Activated CD8-positive, alpha-beta memory T cell treated with anti-CD3 and anti-CD28 coated beads, Interleukin-2, amount 10 ng/mL, durations not matched to agents 7 days and 5 days (primary cell): ENCODE results near the gene ZMIZ1. TPM values are rescaled to one million over a fixed set of nuclear protein-coding genes. Genes with fewer than 3 reads are reported as not detected.

Experiments used
- ATAC-seq: fragments of 150-1000 bp; cut with Tn5 transposase; one replicate; pipeline ENCODE4 v1.10.0; 2021; ENCODE audit warnings: moderate library complexity
- CTCF ChIA-PET: fragments of 350-600 bp; sonication (Branson Sonifier 250); formaldehyde crosslinking; loops from one replicate; lab custom pipeline; 2021; ENCODE audit warnings: antibody characterized with exemption; lab: Charles Lee
- DNase-seq: peaks from one replicate; pipeline ENCODE4 v3.0.0-alpha.2; 2020
- H3K27ac Mint-ChIP-seq: one replicate; pipeline ENCODE4 v1.8.0; 2021; ENCODE audit warnings: mild to moderate bottlenecking, mixed read lengths
- H3K27me3 Mint-ChIP-seq: one replicate; pipeline ENCODE4 v1.8.0; 2021; ENCODE audit warnings: mixed read lengths
- H3K36me3 Mint-ChIP-seq: one replicate; pipeline ENCODE4 v1.8.0; 2021; ENCODE audit warnings: mild to moderate bottlenecking, mixed read lengths
- H3K4me1 Mint-ChIP-seq: one replicate; pipeline ENCODE4 v1.8.0; 2021; ENCODE audit warnings: mixed read lengths
- H3K4me3 Mint-ChIP-seq: one replicate; pipeline ENCODE4 v1.8.0; 2021; ENCODE audit warnings: mild to moderate bottlenecking, moderate library complexity, mixed read lengths
- H3K9me3 Mint-ChIP-seq: one replicate; pipeline ENCODE4 v1.8.0; 2022; ENCODE audit warnings: low read depth, mixed read lengths
- total RNA-seq, 2 experiments: library from RNA; stranded (reverse); gene quantifications; one replicate each; pipeline ENCODE4 v1.2.3, GENCODE V29; 2021

Gene ZMIZ1
- total RNA-seq, 2 experiments from 2014 or later = 52.7 to 71.5 TPM

- CTCF ChIA-PET = no interaction called here
- H3K36me3 Mint-ChIP-seq = no peaks in the 10 kb centered on the region
- ATAC-seq (no peak), DNase-seq (no peak)
- no peaks in the 10 kb centered on the region for H3K4me1 Mint-ChIP-seq
- no peaks in the 10 kb centered on the region for H3K27me3 Mint-ChIP-seq
- H3K4me3 Mint-ChIP-seq = no peak overlapping the region
- H3K9me3 Mint-ChIP-seq = no peaks in the 10 kb centered on the region
- no peak overlapping the region for H3K27ac Mint-ChIP-seq
Measured at GRCh38 chr10:79229071-79229541, 160.3 kb downstream of the ZMIZ1 start.

DNA sequence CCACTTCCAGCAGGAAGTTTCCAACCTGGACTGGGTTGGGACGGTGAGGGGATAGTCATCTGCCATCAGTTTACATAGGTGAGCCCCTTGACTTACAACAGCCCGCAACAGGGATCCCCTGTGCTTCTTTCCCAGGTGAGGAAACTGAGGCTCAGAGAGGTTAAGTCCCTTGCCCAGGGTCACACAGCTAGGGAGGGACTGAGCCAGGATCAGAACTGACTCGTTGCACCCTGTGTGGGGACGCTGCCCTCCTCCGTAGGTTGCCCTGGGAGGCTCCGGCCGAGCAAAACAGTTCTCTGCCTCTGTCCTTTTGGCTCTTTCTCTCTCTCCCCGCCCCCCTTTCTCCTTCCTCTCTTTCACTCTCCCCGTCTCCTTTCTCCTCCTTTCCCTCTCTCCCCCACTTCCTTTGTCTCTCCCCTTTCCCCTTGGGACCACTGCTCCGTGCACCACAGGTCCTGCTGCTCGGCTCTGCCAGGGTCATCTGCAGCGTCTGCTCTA, 161.1 kb downstream of the ZMIZ1 start:
- CTCF ChIA-PET = no interaction called here
- no peak for ATAC-seq
- Mint-ChIP-seq H3K4me3 (no peak overlapping the region), H3K27ac (no peak overlapping the region), H3K27me3 (no peaks in the 10 kb centered on the region), H3K4me1 (no peaks in the 10 kb centered on the region), H3K36me3 (no peaks in the 10 kb centered on the region), H3K9me3 (no peaks in the 10 kb centered on the region)
- DNase-seq = no peak

DNA sequence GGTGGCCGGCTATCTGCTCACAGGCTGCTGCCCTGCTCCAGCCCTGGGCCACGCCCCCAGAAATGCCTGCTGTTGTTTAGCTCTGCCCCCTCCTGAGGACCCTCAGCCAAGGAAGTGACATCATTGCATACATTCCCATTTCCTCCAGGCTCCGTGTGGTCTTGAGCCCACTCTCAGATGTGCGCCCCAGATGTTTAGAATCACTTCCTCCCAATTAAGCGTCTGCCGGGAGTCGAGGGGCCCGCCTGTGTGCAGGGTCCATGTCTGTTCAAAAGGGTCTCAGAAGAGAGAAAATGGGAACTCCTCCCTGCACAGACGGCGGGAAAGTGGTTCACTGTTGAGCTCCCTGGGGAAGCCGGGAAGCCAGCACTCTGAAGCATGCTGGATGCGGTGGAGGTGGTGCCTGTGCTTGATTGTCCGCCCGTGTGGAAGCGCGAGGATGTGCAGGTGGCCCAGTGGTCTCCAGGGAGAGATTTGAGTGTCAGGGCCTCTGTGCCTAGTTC, 161.6 kb downstream of the ZMIZ1 start:
- no peaks in the 10 kb centered on the region for H3K4me1 Mint-ChIP-seq
- H3K27me3 Mint-ChIP-seq = no peaks in the 10 kb centered on the region
- no peak for ATAC-seq
- no peaks in the 10 kb centered on the region for H3K36me3 Mint-ChIP-seq
- CTCF ChIA-PET = no interaction called here
- H3K4me3 Mint-ChIP-seq = no peak overlapping the region
- no peak for DNase-seq
- H3K27ac Mint-ChIP-seq = no peak overlapping the region
- H3K9me3 Mint-ChIP-seq = no peaks in the 10 kb centered on the region

DNA sequence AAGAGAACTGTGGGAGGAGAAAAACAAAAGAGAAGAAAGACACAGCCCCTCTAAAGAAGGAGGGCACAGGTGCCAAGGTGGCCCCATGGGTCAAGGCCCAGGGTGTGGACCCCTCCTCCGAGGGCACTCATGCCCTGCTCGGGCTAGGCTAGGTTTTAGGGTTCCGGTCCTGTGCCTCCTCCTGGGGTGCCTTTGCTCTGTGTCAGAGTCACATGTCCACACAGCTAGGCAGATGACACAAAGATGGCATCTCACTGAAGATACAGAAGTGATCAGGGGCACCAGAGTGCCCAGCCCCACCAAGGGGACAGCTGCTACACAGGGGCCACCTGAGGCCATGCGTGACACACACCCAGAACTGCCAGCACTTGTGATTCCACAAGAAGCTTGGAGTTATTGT, 162.1 kb downstream of the ZMIZ1 start:
- no peak overlapping the region for H3K27ac Mint-ChIP-seq
- H3K9me3 Mint-ChIP-seq = no peaks in the 10 kb centered on the region
- H3K4me1 Mint-ChIP-seq = no peaks in the 10 kb centered on the region
- no peak for DNase-seq
- no peaks in the 10 kb centered on the region for H3K36me3 Mint-ChIP-seq
- no peak for ATAC-seq
- no peaks in the 10 kb centered on the region for H3K27me3 Mint-ChIP-seq
- CTCF ChIA-PET = interaction anchor here (0.6 kb wide), 1 partner anchor 237 kb away, joined by 4 read pairs; no protein-coding TSS in a partner anchor
- H3K4me3 Mint-ChIP-seq = no peak overlapping the region

DNA sequence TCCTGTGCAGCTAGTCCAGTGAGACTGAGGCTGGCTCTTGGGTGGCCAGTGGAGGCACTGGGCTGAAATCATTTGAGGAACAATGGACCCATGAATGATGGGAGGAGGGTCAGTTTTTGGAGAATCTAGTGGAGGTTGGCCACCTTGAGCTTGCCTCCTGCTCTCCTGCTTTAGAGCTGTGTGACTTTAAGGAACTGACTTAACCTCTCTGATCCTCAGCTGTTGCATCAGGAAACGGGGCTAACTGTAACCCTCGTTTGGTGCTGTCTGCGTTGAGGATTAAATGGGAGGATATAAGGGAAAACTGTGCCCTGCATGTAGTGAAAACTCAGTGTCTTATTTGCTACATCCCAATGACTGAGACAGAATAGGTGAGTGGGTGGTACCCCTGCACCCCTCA, 163.1 kb downstream of the ZMIZ1 start:
- H3K4me1 Mint-ChIP-seq = peaks cover 4% of the 10 kb centered on the region
- CTCF ChIA-PET = no interaction called here
- no peak overlapping the region for H3K4me3 Mint-ChIP-seq
- DNase-seq (no peak), ATAC-seq (no peak)
- H3K27ac Mint-ChIP-seq = no peak overlapping the region
- no peaks in the 10 kb centered on the region for H3K9me3 Mint-ChIP-seq
- no peaks in the 10 kb centered on the region for H3K27me3 Mint-ChIP-seq
- H3K36me3 Mint-ChIP-seq = no peaks in the 10 kb centered on the region

- H3K27ac Mint-ChIP-seq = no peak overlapping the region
- CTCF ChIA-PET = no interaction called here
- peaks cover 10% of the 10 kb centered on the region for H3K4me1 Mint-ChIP-seq
- H3K36me3 Mint-ChIP-seq = no peaks in the 10 kb centered on the region
- H3K9me3 Mint-ChIP-seq = no peaks in the 10 kb centered on the region
- H3K27me3 Mint-ChIP-seq = no peaks in the 10 kb centered on the region
- no peak for DNase-seq
- ATAC-seq = no peak
- no peak overlapping the region for H3K4me3 Mint-ChIP-seq
Measured at GRCh38 chr10:79232864-79233263, 164.1 kb downstream of the ZMIZ1 start.

- Mint-ChIP-seq H3K27me3 (no peaks in the 10 kb centered on the region), H3K36me3 (no peaks in the 10 kb centered on the region), H3K4me3 (no peak overlapping the region), H3K4me1 (peaks cover 12% of the 10 kb centered on the region), H3K27ac (no peak overlapping the region), H3K9me3 (no peaks in the 10 kb centered on the region)
- CTCF ChIA-PET = no interaction called here
- ATAC-seq (no peak), DNase-seq (no peak)
Measured at GRCh38 chr10:79234391-79235315, 165.9 kb downstream of the ZMIZ1 start.

GRCh38 chr10:79235765-79236432, 167.1 kb downstream of the ZMIZ1 start:
- CTCF ChIA-PET = interaction anchor here (0.7 kb wide), 1 partner anchor 48 kb away, joined by 3 read pairs; no protein-coding TSS in a partner anchor
- no peak for ATAC-seq

DNA sequence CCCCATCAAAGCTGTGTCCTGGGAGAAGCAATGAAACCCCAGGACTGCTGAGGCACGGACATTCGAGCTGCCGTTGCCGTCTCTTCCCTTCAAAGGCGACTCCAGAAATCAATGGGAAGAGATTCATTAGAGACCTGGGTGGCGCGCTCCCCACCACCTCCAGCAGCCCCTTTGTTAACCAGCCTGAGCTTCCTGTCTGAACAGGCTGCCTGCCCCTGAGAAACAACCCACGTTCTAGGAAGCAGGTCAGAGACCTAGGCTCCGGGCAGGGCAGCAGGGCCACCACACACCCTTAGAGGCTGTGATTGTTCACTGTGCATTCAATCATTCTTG, 167.6 kb downstream of the ZMIZ1 start:
- H3K4me1 Mint-ChIP-seq = peaks cover 21% of the 10 kb centered on the region
- no peak overlapping the region for H3K27ac Mint-ChIP-seq
- ATAC-seq (no peak), DNase-seq (no peak)
- H3K36me3 Mint-ChIP-seq = no peaks in the 10 kb centered on the region
- no peaks in the 10 kb centered on the region for H3K9me3 Mint-ChIP-seq
- CTCF ChIA-PET = interaction anchor here (0.7 kb wide), 1 partner anchor 47 kb away, joined by 3 read pairs; no protein-coding TSS in a partner anchor
- no peaks in the 10 kb centered on the region for H3K27me3 Mint-ChIP-seq
- H3K4me3 Mint-ChIP-seq = no peak overlapping the region

More at GRCh38 chr10:79235765-79236432, 167.1 kb downstream of the ZMIZ1 start:
- peaks cover 16% of the 10 kb centered on the region for H3K4me1 Mint-ChIP-seq
- no peaks in the 10 kb centered on the region for H3K9me3 Mint-ChIP-seq
- no peak overlapping the region for H3K4me3 Mint-ChIP-seq
- DNase-seq = no peak
- no peaks in the 10 kb centered on the region for H3K27me3 Mint-ChIP-seq
- no peaks in the 10 kb centered on the region for H3K36me3 Mint-ChIP-seq
- H3K27ac Mint-ChIP-seq = no peak overlapping the region

DNA sequence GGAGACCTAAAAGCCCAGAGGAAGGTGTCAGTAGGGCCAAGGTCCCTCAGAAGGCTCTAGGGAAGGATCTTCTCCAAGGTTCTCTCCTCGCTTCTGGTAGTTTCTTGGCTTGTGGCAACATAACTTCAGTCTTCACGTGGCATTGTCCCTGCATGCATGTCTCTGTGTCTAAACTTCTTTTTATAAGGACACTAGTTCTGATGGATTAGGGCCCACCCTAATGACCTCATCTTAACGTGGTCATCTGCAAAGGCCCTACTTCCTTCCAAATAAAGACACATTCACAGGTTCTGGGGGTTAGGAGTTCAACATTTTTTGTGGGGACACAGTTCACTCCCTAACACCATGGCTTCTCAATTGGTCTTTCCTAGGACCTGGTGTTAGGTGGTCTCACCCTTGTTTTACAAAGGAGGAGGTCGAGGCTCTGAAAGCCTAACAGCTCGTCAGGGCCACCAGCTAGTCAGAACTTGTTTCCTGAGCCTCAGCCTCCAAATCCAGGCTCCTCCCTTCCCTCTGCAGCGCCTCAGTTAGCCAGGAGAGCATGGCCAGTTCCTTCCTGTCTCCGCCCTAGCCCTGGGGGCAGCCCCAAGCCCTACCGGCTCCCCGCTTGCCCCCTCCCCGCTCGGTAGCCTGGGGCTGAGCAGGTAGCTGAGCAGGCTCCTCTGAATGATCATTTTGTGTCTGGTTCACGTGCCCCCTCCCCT, 168.8 kb downstream of the ZMIZ1 start:
- CTCF ChIA-PET = no interaction called here
- ATAC-seq (no peak), DNase-seq (no peak)
- H3K9me3 Mint-ChIP-seq = no peaks in the 10 kb centered on the region
- H3K4me1 Mint-ChIP-seq = peaks cover 28% of the 10 kb centered on the region
- H3K36me3 Mint-ChIP-seq = no peaks in the 10 kb centered on the region
- H3K27me3 Mint-ChIP-seq = no peaks in the 10 kb centered on the region
- no peak overlapping the region for H3K27ac Mint-ChIP-seq
- no peak overlapping the region for H3K4me3 Mint-ChIP-seq

GRCh38 chr10:79238158-79238520, 169.4 kb downstream of the ZMIZ1 start:
- H3K27me3 Mint-ChIP-seq = no peaks in the 10 kb centered on the region
- no peaks in the 10 kb centered on the region for H3K9me3 Mint-ChIP-seq
- peaks cover 28% of the 10 kb centered on the region for H3K4me1 Mint-ChIP-seq
- H3K4me3 Mint-ChIP-seq = no peak overlapping the region
- DNase-seq (no peak), ATAC-seq (no peak)
- no peaks in the 10 kb centered on the region for H3K36me3 Mint-ChIP-seq
- no peak overlapping the region for H3K27ac Mint-ChIP-seq
- CTCF ChIA-PET = interaction anchor here (0.5 to 1.1 kb wide), 2 partner anchors 43 to 412 kb away, joined by 3 to 4 read pairs; no protein-coding TSS in a partner anchor

DNA sequence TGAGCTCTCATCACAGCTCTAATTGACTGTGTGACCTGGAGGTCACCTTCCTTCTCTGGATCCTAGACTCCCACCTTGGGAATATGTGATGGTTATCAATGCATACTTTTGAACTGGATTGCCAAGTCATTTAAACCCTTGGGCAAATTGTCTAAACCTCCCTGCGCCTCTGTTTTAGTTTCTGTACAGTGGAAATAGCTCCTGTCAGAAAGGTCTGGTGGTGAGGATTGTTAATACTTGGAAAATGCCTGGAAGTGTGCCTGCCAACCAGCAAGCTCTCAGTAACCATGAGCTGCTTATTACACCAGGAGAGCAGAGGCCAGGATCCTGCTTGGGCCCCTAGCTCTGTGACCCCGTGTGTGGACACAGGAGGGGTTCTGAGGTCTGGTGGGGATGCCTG, 169.8 kb downstream of the ZMIZ1 start:
- Mint-ChIP-seq H3K4me1 (peaks cover 28% of the 10 kb centered on the region), H3K27ac (no peak overlapping the region), H3K4me3 (no peak overlapping the region), H3K9me3 (no peaks in the 10 kb centered on the region), H3K27me3 (no peaks in the 10 kb centered on the region), H3K36me3 (no peaks in the 10 kb centered on the region)
- ATAC-seq = no peak
- DNase-seq = no peak
- CTCF ChIA-PET = interaction anchor here (0.5 to 1.1 kb wide), 2 partner anchors 43 to 412 kb away, joined by 3 to 4 read pairs; no protein-coding TSS in a partner anchor

GRCh38 chr10:79239275-79239779, 170.6 kb downstream of the ZMIZ1 start:
- peaks cover 4% of the 10 kb centered on the region for H3K36me3 Mint-ChIP-seq
- no peak overlapping the region for H3K4me3 Mint-ChIP-seq
- peaks cover 33% of the 10 kb centered on the region for H3K4me1 Mint-ChIP-seq
- H3K27ac Mint-ChIP-seq = no peak overlapping the region
- CTCF ChIA-PET = interaction anchor here (1.1 kb wide), 1 partner anchor 44 kb away, joined by 4 read pairs; no protein-coding TSS in a partner anchor
- no peaks in the 10 kb centered on the region for H3K9me3 Mint-ChIP-seq
- DNase-seq (no peak), ATAC-seq (no peak)
- no peaks in the 10 kb centered on the region for H3K27me3 Mint-ChIP-seq
